SK-N-SH (cell line): ENCODE measurements around the gene MRAP. TPM values are rescaled to one million over a fixed set of nuclear protein-coding genes. Genes with fewer than 3 reads are reported as not detected.

Source experiments
- CTCF ChIA-PET: fragments of 300-600, 350-600 bp; formaldehyde crosslinking; extraction: SDS; loops from one replicate; lab custom pipeline; 2021; lab: Yijun Ruan, JAX
- POLR2A ChIA-PET: fragments of 350-600 bp; sonication (Branson Sonifier 250); formaldehyde crosslinking; extraction: SDS; loops from one replicate; lab custom pipeline; 2020; ENCODE audit warnings: antibody characterized with exemption, inconsistent platforms; lab: Yijun Ruan, JAX
- DNase-seq: peaks from one replicate; pipeline ENCODE4 v3.0.0; 2012
- H2AFZ ChIP-seq: fragments of 200-600 bp; sonication (generic); 2 replicates; pipeline ENCODE4 v1.8.1; 2016; ENCODE audit warnings: antibody characterized with exemption, mild to moderate bottlenecking, low read depth
- H3F3A ChIP-seq: fragments of 200-600 bp; sonication (generic); replicated peaks from 2 replicates; pipeline ENCODE3; 2016; ENCODE audit warnings: antibody characterized with exemption, mild to moderate bottlenecking; ENCODE audit not compliant: insufficient read depth
- H3K27ac ChIP-seq, 2 experiments: fragments of 200-500 bp in 1 of 2; fragments of 200-600 bp in 1 of 2; sonication (Bioruptor generic) in 1 of 2; sonication (generic), shearing (Covaris generic) in 1 of 2; 2 replicates each; pipeline versions ENCODE4 v1.5.1 to v1.6.1; 2014 to 2016; ENCODE audit warnings: low read depth in 2 of 2, inconsistent platforms in 1 of 2, low read length in 1 of 2, mild to moderate bottlenecking in 1 of 2, mixed read lengths in 1 of 2
- H3K27me3 ChIP-seq: fragments of 200-600 bp; sonication (generic), shearing (Covaris generic); 2 replicates; pipeline ENCODE4 v1.6.1; 2016; ENCODE audit warnings: mixed run types; ENCODE audit not compliant: insufficient read depth
- H3K36me3 ChIP-seq, 2 experiments: fragments of 200-500 bp in 1 of 2; fragments of 200-600 bp in 1 of 2; sonication (Bioruptor generic) in 1 of 2; sonication (generic) in 1 of 2; replicated peaks in 1 of 2; 2 replicates each; pipeline versions ENCODE3 to v1.5.1; 2014 to 2016; ENCODE audit warnings: low read length in 1 of 2, mild to moderate bottlenecking in 1 of 2; ENCODE audit not compliant: insufficient read depth in 2 of 2, control insufficient read depth in 1 of 2
- H3K4me1 ChIP-seq, 2 experiments: fragments of 200-500 bp in 1 of 2; fragments of 200-600 bp in 1 of 2; sonication (Bioruptor generic) in 1 of 2; sonication (generic), shearing (Covaris generic) in 1 of 2; 2 replicates each; pipeline versions ENCODE4 v1.5.1 to v1.6.1; 2014 to 2016; ENCODE audit warnings: low read depth in 1 of 2, low read length in 1 of 2, mixed run types in 1 of 2; ENCODE audit not compliant: insufficient read depth in 2 of 2, control insufficient read depth in 1 of 2
- H3K4me2 ChIP-seq: fragments of 200-600 bp; sonication (generic), shearing (Covaris generic); 2 replicates; pipeline ENCODE4 v1.6.1; 2017; ENCODE audit warnings: mixed run types
- H3K4me3 ChIP-seq, 2 experiments: fragments of 200-500 bp in 1 of 2; fragments of 200-600 bp in 1 of 2; sonication (Bioruptor generic) in 1 of 2; sonication (generic), shearing (Covaris generic) in 1 of 2; 2 replicates each; pipeline versions ENCODE4 v1.5.1 to v1.8.1; 2014 to 2016; ENCODE audit warnings: low read depth in 2 of 2, inconsistent platforms in 1 of 2, low read length in 1 of 2, mild to moderate bottlenecking in 1 of 2, mixed read lengths in 1 of 2, moderate library complexity in 1 of 2
- H3K79me2 ChIP-seq: fragments of 200-600 bp; sonication (generic); 2 replicates; pipeline ENCODE4 v1.8.1; 2017; ENCODE audit warnings: mild to moderate bottlenecking; ENCODE audit not compliant: insufficient read depth
- H3K9ac ChIP-seq: fragments of 200-600 bp; sonication (generic); 2 replicates; pipeline ENCODE4 v1.6.1; 2017; ENCODE audit warnings: mixed run types
- H3K9me2 ChIP-seq: fragments of 200-600 bp; sonication (generic); 2 replicates; pipeline ENCODE4 v1.6.1; 2017; ENCODE audit warnings: mixed run types
- H3K9me3 ChIP-seq: fragments of 200-600 bp; sonication (generic); 2 replicates; pipeline ENCODE4 v1.6.1; 2017; ENCODE audit warnings: mixed run types, mild to moderate bottlenecking, moderate library complexity
- H4K20me1 ChIP-seq: fragments of 200-600 bp; sonication (generic); 2 replicates; pipeline ENCODE4 v1.6.1; 2017; ENCODE audit warnings: mild to moderate bottlenecking, mixed run types; ENCODE audit not compliant: insufficient read depth
- EZH2phosphoT487 ChIP-seq: fragments of 200-600 bp; sonication (generic); IDR thresholded peaks from 2 replicates; pipeline ENCODE4 v1.6.1; 2017; ENCODE audit warnings: low read depth, mixed run types, mild to moderate bottlenecking, antibody characterized with exemption, moderate library complexity, borderline replicate concordance
- FOXJ3 ChIP-seq: sonication (generic); formaldehyde crosslinking; IDR thresholded peaks from 2 replicates; pipeline ENCODE4 v1.5.1; 2020; ENCODE audit warnings: mild to moderate bottlenecking, missing genetic modification reagents
- GABPA ChIP-seq: IDR thresholded peaks from 2 replicates; pipeline ENCODE4 v1.4.0; 2012; ENCODE audit warnings: low read depth, mild to moderate bottlenecking
- GATA2 ChIP-seq: sonication (generic); formaldehyde crosslinking; IDR thresholded peaks from 2 replicates; pipeline ENCODE4 v1.5.0; 2020; ENCODE audit warnings: mild to moderate bottlenecking, missing genetic modification reagents
- IRF3 ChIP-seq: fragments of 150-350 bp; IDR thresholded peaks from 2 replicates; pipeline ENCODE4 v1.6.1; 2016; ENCODE audit warnings: mild to moderate bottlenecking, low read depth, low read length
- JUND ChIP-seq: IDR thresholded peaks from 2 replicates; pipeline ENCODE4 v1.4.0; 2012
- MAX ChIP-seq: IDR thresholded peaks from 2 replicates; pipeline ENCODE4 v1.4.0; 2012; ENCODE audit warnings: low read depth
- MEF2A ChIP-seq: IDR thresholded peaks from 2 replicates; pipeline ENCODE4 v1.4.0; 2012; ENCODE audit warnings: low read depth, borderline replicate concordance
- NRF1 ChIP-seq: IDR thresholded peaks from 2 replicates; pipeline ENCODE4 v1.6.1; 2012; ENCODE audit warnings: low read depth, mild to moderate bottlenecking, low read length
- PBX3 ChIP-seq: IDR thresholded peaks from 2 replicates; pipeline ENCODE4; 2012
- POLR2AphosphoS5 ChIP-seq: IDR thresholded peaks from 2 replicates; pipeline ENCODE4 v1.6.1; 2012; ENCODE audit warnings: low read depth, low read length
- TCF12 ChIP-seq: IDR thresholded peaks from 2 replicates; pipeline ENCODE4 v1.4.0; 2012
- TEAD4 ChIP-seq: IDR thresholded peaks from 2 replicates; pipeline ENCODE4 v1.4.0; 2012; ENCODE audit warnings: mild to moderate bottlenecking, borderline replicate concordance; ENCODE audit not compliant: insufficient read depth
- USF1 ChIP-seq: IDR thresholded peaks from 2 replicates; pipeline ENCODE4 v1.4.0; 2012; ENCODE audit warnings: low read depth, borderline replicate concordance
- WGBS: methylation state at CpG from one replicate; pipeline ENCODE4 v1.1.6; 2017; ENCODE audit warnings: low lambda C conversion rate; 5-methylcytosine and 5-hydroxymethylcytosine counted together
- polyA plus RNA-seq, 3 experiments: library from polyadenylated mRNA; depleted of rRNA; stranded (reverse); fragments of >200 nt; gene quantifications; 2 replicates each; pipeline ENCODE4 v1.2.3, GENCODE V29; 2012
- TF ChIP-seq, protein P1 (sequence below): fragments of 200-600 bp; sonication (generic); IDR thresholded peaks from 2 replicates; pipeline ENCODE4 v1.6.1; 2017; ENCODE audit warnings: antibody characterized with exemption, mild to moderate bottlenecking, moderate library complexity

The MRAP gene
- polyA plus RNA-seq, 1 of the 3 experiments (the other 2 are of a cell fraction) = not detected

DNA sequence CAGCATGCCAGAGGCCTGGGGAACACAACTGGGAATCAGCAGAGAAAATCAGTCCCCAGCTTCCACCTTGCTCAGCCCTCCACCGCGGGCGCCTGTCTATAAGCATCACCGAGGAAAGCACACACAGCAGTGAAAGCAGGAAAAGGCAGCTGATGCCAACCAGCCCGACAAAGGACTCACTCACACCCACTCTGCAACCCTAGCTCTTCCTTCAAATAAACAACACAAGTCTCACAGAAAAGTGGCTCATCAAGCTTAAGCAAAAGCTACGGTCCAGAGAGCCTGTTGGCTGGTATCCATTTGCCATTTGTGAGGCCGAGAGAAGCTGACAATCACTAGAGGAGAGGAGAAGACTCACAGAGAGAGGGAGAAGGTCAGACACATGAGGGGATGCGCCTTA, 27.1 kb downstream of the MRAP start:
- Histone ChIP-seq H4K20me1 (no peaks in the 10 kb centered on the region), H3K4me1 (peaks cover 0 to 7% of the 10 kb centered on the region in 2 experiments; a peak in 1 of 4 replicates), H3K36me3 (peaks cover 95 to 96% of the 10 kb centered on the region in 2 experiments), H3K27me3 (no peaks in the 10 kb centered on the region), H3K9me2 (no peaks in the 10 kb centered on the region), H3K27ac (no peak overlapping the region), H3K4me2 (no peak overlapping the region), H3K79me2 (peaks cover 20% of the 10 kb centered on the region; the same call in 1 of the 2 replicates), H2AFZ (no peak overlapping the region), H3F3A (peaks cover 29% of the 10 kb centered on the region), H3K9ac (no peak overlapping the region), H3K9me3 (no peaks in the 10 kb centered on the region), H3K4me3 (no peak overlapping the region)
- DNase-seq = no peak
- no peak for TF ChIP-seq POLR2AphosphoS5
- TF ChIP-seq, protein P1, sequence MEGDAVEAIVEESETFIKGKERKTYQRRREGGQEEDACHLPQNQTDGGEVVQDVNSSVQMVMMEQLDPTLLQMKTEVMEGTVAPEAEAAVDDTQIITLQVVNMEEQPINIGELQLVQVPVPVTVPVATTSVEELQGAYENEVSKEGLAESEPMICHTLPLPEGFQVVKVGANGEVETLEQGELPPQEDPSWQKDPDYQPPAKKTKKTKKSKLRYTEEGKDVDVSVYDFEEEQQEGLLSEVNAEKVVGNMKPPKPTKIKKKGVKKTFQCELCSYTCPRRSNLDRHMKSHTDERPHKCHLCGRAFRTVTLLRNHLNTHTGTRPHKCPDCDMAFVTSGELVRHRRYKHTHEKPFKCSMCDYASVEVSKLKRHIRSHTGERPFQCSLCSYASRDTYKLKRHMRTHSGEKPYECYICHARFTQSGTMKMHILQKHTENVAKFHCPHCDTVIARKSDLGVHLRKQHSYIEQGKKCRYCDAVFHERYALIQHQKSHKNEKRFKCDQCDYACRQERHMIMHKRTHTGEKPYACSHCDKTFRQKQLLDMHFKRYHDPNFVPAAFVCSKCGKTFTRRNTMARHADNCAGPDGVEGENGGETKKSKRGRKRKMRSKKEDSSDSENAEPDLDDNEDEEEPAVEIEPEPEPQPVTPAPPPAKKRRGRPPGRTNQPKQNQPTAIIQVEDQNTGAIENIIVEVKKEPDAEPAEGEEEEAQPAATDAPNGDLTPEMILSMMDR = no peak
- TF ChIP-seq IRF3 = no peak
- TF ChIP-seq TCF12 = no peak
- no peak for TF ChIP-seq FOXJ3 (CRISPR knock-in tag)
- no peak for TF ChIP-seq GATA2 (CRISPR knock-in tag)
- no peak for TF ChIP-seq NRF1
- no peak for TF ChIP-seq TEAD4
- TF ChIP-seq EZH2phosphoT487 = no peak
- TF ChIP-seq JUND = no peak
- TF ChIP-seq USF1 = no peak
- WGBS = 96% methylated on average over 8 of the region's 8 CpGs
- ChIA-PET CTCF (interaction anchor here (1.0 to 1.1 kb wide), 2 partner anchors 10 to 11 kb away, joined by 3 read pairs; no protein-coding TSS in a partner anchor), POLR2A (no interaction called here)

- WGBS = 62% methylated on average over 3 of the region's 3 CpGs
- H3K4me1 ChIP-seq = peaks cover 0 to 7% of the 10 kb centered on the region in 2 experiments; a peak in 1 of 4 replicates
- TF ChIP-seq TCF12 = no peak
- TF ChIP-seq GABPA = no peak
- no peak for TF ChIP-seq FOXJ3 (CRISPR knock-in tag)
- peak; percentile 40; the same call in 1 of the 2 replicates for TF ChIP-seq MEF2A
- 0 out of 2 replicates have a peak, but pooled peaks have one; percentile 18 for TF ChIP-seq MAX
- 0 out of 2 replicates have a peak, but pooled peaks have one; percentile 6 for TF ChIP-seq PBX3
- CTCF ChIA-PET = interaction anchor here (0.6 kb wide), 1 partner anchor 338 kb away, joined by 3 read pairs; no protein-coding TSS in a partner anchor
- no peaks in the 10 kb centered on the region for H4K20me1 ChIP-seq
- no peak overlapping the region for H2AFZ ChIP-seq
- H3K79me2 ChIP-seq = peaks cover 23% of the 10 kb centered on the region; the same call in 1 of the 2 replicates
- no peaks in the 10 kb centered on the region for H3K27me3 ChIP-seq
- H3K9me3 ChIP-seq = 0 out of 2 replicates have a peak, but pooled peaks cover 8% of the 10 kb centered on the region
- no peak for DNase-seq
- H3K27ac ChIP-seq = peak overlapping the region; percentile 43 to 62; a peak in 3 of 4 replicates
- no peak overlapping the region for H3K4me3 ChIP-seq
- H3F3A ChIP-seq = peaks cover 46% of the 10 kb centered on the region
- no peaks in the 10 kb centered on the region for H3K9me2 ChIP-seq
- peaks cover 96 to 97% of the 10 kb centered on the region in 2 experiments for H3K36me3 ChIP-seq
- POLR2A ChIA-PET = no interaction called here
- no peak overlapping the region for H3K9ac ChIP-seq
- peak overlapping the region; percentile 3; the same call in 1 of the 2 replicates for H3K4me2 ChIP-seq
These were observed 29.9 kb downstream of the MRAP start for GRCh38 chr21:32328595-32328994.
